ENCODE results near the gene CCNI.
A peak's percentile ranks its signal among the peaks of the same experiment; 100 is the strongest.

CCNI gene

GRCh38 chr4:77097611-77098010 is 21.8 kb upstream of the CCNI start:
- H3K27me3 ChIP-seq (ENCODE audit: insufficient read depth, low read length, poor library complexity): no peaks in the 10 kb centered on the region
- ATAC-seq (ENCODE audit: insufficient read depth, low read depth) (no peak), DNase-seq (no peak)
- H3K36me3 ChIP-seq (ENCODE audit: insufficient read depth, low read length): no peaks in the 10 kb centered on the region
- H3K4me1 ChIP-seq (ENCODE audit: insufficient read depth, low read length): peaks cover 10% of the 10 kb centered on the region
- H3K4me2 ChIP-seq (ENCODE audit: insufficient read depth, low read length): no peak overlapping the region
- H3K4me3 ChIP-seq (ENCODE audit: low read depth in 1 of 2, low read length in 2 of 2): no peak overlapping the region
- TF ChIP-seq EZH2 (IDR thresholded peaks at IDR 0.05; ENCODE audit: borderline replicate concordance, low read depth, low read length, severe bottlenecking): no peak
- TF ChIP-seq, protein P1, sequence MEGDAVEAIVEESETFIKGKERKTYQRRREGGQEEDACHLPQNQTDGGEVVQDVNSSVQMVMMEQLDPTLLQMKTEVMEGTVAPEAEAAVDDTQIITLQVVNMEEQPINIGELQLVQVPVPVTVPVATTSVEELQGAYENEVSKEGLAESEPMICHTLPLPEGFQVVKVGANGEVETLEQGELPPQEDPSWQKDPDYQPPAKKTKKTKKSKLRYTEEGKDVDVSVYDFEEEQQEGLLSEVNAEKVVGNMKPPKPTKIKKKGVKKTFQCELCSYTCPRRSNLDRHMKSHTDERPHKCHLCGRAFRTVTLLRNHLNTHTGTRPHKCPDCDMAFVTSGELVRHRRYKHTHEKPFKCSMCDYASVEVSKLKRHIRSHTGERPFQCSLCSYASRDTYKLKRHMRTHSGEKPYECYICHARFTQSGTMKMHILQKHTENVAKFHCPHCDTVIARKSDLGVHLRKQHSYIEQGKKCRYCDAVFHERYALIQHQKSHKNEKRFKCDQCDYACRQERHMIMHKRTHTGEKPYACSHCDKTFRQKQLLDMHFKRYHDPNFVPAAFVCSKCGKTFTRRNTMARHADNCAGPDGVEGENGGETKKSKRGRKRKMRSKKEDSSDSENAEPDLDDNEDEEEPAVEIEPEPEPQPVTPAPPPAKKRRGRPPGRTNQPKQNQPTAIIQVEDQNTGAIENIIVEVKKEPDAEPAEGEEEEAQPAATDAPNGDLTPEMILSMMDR (IDR thresholded peaks at IDR 0.05; ENCODE audit: borderline replicate concordance, extremely low read depth, low read length, poor library complexity, severe bottlenecking): no peak
- H3K9ac ChIP-seq (ENCODE audit: low read depth, low read length): no peak overlapping the region
- no peaks in the 10 kb centered on the region for H3K79me2 ChIP-seq (ENCODE audit: insufficient read depth, low read length)
- H3K9me3 ChIP-seq (ENCODE audit: insufficient read depth, low read length, severe bottlenecking): no peaks in the 10 kb centered on the region
- no peak overlapping the region for H2AFZ ChIP-seq (ENCODE audit: low read depth, low read length)
- no peak overlapping the region for H3K27ac ChIP-seq (ENCODE audit: low read length)
- no peaks in the 10 kb centered on the region for H4K20me1 ChIP-seq (ENCODE audit: insufficient read depth, low read length)

- H3K27me3 ChIP-seq (ENCODE audit: insufficient read depth, low read length, poor library complexity): no peaks in the 10 kb centered on the region
- H2AFZ ChIP-seq (ENCODE audit: low read depth, low read length): no peak overlapping the region
These were observed 19.5 kb upstream of the CCNI start for GRCh38 chr4:77095101-77095821.

GRCh38 chr4:77094496-77094895 is 18.7 kb upstream of the CCNI start:
- H3K4me3 ChIP-seq (ENCODE audit: low read depth in 1 of 2, low read length in 2 of 2): no peak overlapping the region
- no peaks in the 10 kb centered on the region for H4K20me1 ChIP-seq (ENCODE audit: insufficient read depth, low read length)
- ATAC-seq (ENCODE audit: insufficient read depth, low read depth): no peak

More at GRCh38 chr4:77095101-77095821, 19.5 kb upstream of the CCNI start:
- H3K4me1 ChIP-seq (ENCODE audit: insufficient read depth, low read length): peaks cover 4% of the 10 kb centered on the region
- H3K9ac ChIP-seq (ENCODE audit: low read depth, low read length): no peak overlapping the region
- no peaks in the 10 kb centered on the region for H3K9me3 ChIP-seq (ENCODE audit: insufficient read depth, low read length, severe bottlenecking)
- H3K36me3 ChIP-seq (ENCODE audit: insufficient read depth, low read length): no peaks in the 10 kb centered on the region
- H4K20me1 ChIP-seq (ENCODE audit: insufficient read depth, low read length): no peaks in the 10 kb centered on the region
- no peaks in the 10 kb centered on the region for H3K79me2 ChIP-seq (ENCODE audit: insufficient read depth, low read length)
- no peak overlapping the region for H3K27ac ChIP-seq (ENCODE audit: low read length)
- no peak overlapping the region for H3K4me2 ChIP-seq (ENCODE audit: insufficient read depth, low read length)
- TF ChIP-seq, protein P1 (IDR thresholded peaks at IDR 0.05; ENCODE audit: borderline replicate concordance, extremely low read depth, low read length, poor library complexity, severe bottlenecking): peak; percentile 92
- TF ChIP-seq EZH2 (IDR thresholded peaks at IDR 0.05; ENCODE audit: borderline replicate concordance, low read depth, low read length, severe bottlenecking): no peak
- DNase-seq (peak; percentile 65), ATAC-seq (ENCODE audit: insufficient read depth, low read depth) (peak; percentile 99)
- no peak overlapping the region for H3K4me3 ChIP-seq (ENCODE audit: low read depth in 1 of 2, low read length in 2 of 2)

More at GRCh38 chr4:77094496-77094895, 18.7 kb upstream of the CCNI start:
- Histone ChIP-seq H2AFZ (ENCODE audit: low read depth, low read length) (no peak overlapping the region), H3K79me2 (ENCODE audit: insufficient read depth, low read length) (no peaks in the 10 kb centered on the region), H3K4me2 (ENCODE audit: insufficient read depth, low read length) (no peak overlapping the region), H3K27ac (ENCODE audit: low read length) (no peak overlapping the region), H3K27me3 (ENCODE audit: insufficient read depth, low read length, poor library complexity) (no peaks in the 10 kb centered on the region), H3K36me3 (ENCODE audit: insufficient read depth, low read length) (no peaks in the 10 kb centered on the region), H3K4me1 (ENCODE audit: insufficient read depth, low read length) (no peaks in the 10 kb centered on the region), H3K9ac (ENCODE audit: low read depth, low read length) (no peak overlapping the region), H3K9me3 (ENCODE audit: insufficient read depth, low read length, severe bottlenecking) (no peaks in the 10 kb centered on the region)
- no peak for DNase-seq
- TF ChIP-seq EZH2 (IDR thresholded peaks at IDR 0.05; ENCODE audit: borderline replicate concordance, low read depth, low read length, severe bottlenecking): no peak
- TF ChIP-seq, protein P1 (IDR thresholded peaks at IDR 0.05; ENCODE audit: borderline replicate concordance, extremely low read depth, low read length, poor library complexity, severe bottlenecking): no peak

Data from DND-41 (cell line).